T-helper 1 cell treated with Interleukin-12 subunit alpha and Interleukin-12 subunit beta and Interleukin-4 antibody, amounts not matched to agents 30 ng/mL and 1 ng/mL, for 36 hours (primary cell): Measurements from ENCODE around the gene GPR157. TPM values are rescaled to one million over a fixed set of nuclear protein-coding genes. Genes with fewer than 3 reads are reported as not detected.
"Not testable (repeated sequence)": the region's sequence is repeated elsewhere in the genome, so short reads cannot be mapped to it uniquely, and the experiment has no call there.

Source experiments
- intact Hi-C: fragments of 100-400 bp; cut with micrococcal nuclease; formaldehyde crosslinking; loops from one replicate; pipeline ENCODE4 v1.15.1; 2024
- total RNA-seq: library from RNA; stranded (reverse); gene quantifications from 2 replicates; pipeline ENCODE4 v1.2.3, GENCODE V29; 2022

The GPR157 gene
- total RNA-seq, 1 donor from 2014 or later: 1.6 TPM

DNA sequence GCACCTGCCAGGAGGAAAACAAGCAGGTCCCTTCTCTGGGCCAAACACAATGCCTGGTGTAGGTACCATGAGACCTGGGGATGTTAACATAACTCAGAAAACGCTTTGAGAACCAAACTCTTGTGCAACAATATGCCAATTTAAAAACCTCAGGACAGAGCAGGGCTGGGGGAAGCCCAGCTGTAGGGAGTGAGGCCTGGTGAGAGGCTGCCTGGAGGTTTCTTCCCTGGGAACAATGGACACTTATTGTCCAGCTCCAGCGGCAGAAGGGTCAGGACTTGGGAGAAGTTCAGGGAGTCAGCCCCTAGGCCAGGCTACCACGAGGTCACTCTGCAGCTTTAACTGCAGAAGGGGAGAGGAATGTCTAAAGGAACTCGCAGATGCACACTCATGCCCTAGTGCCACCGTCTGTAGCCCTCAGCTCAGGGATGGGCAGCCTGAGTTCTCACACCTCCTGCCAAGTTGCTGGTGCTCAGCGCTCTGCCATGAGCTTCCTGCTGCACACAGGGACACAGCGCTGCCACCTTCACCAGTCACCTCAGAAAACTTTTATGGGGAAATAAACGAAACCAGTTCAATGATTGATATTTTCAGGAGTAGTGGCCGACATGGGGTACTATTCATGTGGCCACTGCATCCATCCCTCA is 8.5 kb downstream of the GPR157 start:
- intact Hi-C loops: no loop called here

GRCh38 chr1:9119745-9120144 is 9.2 kb downstream of the GPR157 start:
- intact Hi-C loops: no loop called here

DNA sequence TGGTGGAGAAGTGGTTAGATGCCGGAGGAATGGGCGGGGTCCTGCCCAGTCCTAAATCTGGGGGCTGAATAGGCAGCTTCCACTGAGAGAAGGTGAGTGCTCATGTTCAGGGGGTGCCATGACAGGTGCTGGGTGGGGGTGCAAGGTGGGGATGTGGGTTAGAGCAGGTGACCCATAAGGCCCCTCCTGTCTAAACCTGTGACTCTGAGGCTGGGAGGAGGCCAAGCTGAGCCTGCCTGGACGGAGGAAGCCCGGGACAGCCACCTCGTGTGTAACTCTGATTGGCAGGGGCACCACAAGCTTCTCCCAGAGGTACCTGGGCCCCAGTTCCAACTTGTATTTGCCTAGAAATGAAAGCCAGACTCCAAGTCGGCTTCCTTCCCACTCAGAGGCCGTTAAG is 10.7 kb downstream of the GPR157 start:
- intact Hi-C loops: no loop called here

DNA sequence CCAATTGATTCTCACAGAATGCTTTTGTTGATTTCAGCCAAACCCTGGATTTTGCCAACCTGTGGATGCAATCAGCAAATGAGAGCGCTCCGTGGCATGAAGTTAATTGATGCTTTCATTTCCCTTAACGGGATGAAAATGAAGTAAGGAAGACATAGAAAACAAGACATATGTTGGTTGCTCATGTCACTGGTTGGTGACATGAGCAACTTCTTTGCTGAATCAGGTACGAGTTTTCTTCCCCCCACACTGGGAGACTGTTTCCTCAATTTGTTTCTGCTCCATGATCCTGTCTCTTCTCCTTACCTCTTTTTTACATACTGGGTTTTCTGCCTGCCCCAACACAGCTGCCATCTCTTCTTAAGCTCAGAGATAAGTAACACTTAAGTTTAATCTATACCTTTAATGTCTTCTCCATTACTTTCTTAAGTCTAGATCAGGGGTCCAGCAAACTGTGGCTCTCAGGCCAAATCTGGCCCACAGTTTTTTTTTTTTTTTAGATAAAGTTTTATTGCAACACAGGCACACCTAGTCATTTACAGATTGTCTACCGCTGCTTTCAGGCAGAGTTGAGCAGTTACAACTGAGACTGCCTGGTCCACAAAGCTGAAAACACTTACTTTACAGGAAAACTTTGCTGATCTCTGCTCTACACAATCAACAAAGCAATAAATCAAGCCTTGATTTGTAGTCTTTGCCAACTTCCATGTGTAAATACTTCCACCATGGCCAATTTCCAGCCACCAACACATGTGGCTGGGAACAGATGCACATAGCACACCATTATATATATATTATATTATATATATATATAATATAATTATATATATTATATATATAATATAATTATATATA is 13.3 kb downstream of the GPR157 start:
- intact Hi-C loops: no loop called here

DNA sequence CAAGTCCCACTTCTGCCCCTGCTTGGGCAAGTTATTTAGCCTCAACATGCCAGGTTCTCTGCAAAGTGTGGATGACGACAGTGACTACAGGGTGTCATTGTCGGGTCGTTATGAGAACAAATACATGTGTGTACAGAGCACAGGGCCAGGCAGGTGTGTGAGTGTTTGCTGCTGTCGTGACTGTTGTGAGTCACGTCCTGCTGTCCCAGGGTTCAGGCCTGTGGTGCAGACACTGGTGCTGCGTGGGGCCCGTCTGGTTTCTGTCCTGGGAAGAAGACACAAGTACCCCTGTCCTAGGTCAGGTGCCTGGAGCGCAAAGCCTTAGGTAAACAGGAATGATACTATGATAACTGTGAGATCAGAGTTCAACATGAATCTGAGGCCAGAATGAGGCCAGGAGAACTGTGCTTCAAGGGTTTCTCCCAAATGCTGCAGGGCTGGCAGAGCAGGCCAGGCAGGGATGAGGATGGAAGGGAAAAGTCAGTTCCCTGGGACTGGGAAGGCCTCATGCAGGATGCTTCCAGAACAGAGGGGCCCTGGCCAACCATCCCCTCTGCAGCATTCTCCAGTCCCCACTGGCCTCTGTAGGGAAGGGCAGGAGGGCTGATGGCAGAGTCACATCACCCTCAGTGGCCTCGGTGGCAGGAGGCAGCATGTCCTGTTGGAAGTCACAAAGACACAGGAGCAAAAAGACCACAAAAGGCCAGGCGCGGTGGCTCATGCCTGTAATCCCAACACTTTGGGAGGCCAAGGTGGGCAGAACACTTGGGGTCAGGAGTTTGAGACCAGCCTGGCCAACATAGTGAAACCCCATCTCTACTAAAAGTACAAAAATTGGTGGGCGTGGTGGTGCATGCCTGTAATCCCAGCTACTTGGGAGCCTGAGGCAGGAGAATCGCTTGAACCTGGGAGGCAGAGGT is 15.7 kb downstream of the GPR157 start:
- intact Hi-C loops: no loop called here

- intact Hi-C loops: no loop called here
These were observed 16.9 kb downstream of the GPR157 start for GRCh38 chr1:9111957-9112356.

DNA sequence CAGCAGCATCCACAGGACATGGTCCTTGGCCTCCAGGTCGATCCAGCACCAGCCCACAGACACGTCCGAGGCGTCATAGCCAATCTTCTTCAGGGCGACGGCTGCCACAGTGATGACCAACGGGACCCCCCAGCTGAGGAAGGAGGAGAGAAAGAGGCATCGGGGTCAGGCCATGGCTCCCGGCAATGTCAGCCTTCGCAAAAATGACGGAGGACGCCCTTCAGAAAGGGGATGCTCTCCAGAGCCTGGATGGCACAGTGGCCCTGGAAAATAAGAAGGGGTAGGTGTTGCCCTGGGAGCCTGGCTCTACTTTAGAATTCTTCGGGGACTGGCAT is 17.6 kb downstream of the GPR157 start:
- intact Hi-C loops: no loop called here

DNA sequence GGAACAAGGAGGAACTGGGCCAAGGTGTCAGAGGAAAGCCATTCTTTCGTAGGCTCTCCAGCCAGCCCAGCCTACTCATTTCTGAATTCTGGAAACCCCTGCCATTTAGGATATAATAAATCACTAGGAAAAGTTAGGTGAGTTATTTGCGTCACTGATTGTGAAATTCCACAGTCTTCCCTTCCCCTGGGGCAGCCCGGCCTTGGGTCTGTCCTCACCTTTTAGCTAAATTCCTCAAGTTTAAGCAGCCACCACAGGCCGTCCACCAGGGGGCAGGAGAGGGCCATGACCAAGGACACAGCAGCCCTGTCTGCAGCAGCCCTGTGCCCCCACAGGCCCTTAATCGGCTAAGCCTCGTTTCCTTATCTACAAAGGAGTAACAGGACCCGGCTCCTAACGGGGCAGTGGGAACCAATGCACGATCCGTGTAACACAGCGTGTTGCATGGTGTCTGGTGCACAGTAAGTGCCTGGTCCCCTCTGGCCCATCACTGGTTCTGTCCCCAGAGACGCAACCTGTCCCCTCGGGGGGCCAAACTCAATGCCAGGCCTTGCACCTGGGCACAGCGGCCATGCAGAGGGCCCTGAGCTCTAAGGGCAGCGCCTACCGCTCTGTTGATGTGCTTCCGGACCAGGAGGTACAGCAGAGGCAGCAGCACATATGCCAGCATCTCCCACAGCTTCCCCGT is 18.1 kb downstream of the GPR157 start:
- intact Hi-C loops: loop anchor here (1.0 kb wide), 4 partner anchors 31 to 380 kb away; no protein-coding TSS in a partner anchor

DNA sequence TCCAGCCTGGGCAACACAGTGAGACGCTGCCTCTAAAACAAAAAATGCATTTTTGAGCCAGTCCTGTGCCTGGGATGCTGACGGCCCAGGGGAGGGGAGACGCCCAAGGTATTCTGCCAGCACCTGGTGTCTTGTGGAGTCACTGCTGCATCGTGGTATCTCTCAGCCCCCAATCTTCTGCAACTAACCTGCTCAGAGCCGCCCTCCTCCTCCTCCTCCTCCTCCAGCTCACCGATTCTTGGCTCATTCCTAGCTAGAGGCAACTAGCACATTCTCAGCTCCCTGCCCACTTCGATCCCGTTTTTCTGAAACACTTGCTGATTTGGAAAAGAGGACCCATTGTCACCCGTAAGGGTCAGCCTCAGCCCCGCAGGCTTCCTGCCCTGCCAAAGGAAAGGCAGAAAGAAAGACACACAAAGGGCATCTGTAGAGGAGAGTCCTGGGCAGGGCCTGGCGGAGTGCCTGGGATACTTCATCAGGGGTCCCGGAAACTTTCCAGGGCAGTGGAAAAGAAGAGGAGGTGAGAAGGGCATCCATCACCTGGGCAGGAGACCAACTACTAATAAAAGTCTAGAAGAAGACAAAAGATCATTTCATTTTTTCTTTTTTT is 20.7 kb downstream of the GPR157 start:
- intact Hi-C loops: no loop called here

DNA sequence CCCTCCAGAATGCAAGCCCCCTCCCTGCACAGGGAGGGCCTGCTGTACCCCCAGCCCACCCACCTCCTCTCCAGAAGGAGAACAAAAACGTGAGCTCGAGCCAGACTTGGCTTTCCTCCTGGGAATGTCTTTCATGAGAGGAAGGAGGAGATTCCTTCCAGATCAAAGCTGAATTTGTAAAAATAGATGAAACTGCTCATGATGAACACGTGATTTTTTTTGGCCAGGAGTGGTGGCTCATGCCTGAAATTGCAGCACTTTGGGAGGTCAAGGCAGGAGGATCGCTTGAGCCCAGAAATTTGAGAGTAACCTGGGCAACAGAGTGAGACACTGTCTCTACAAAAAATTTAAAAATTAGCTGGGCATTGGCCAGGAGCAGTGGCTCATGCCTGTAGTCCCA is 21.8 kb downstream of the GPR157 start:
- intact Hi-C loops: no loop called here

DNA sequence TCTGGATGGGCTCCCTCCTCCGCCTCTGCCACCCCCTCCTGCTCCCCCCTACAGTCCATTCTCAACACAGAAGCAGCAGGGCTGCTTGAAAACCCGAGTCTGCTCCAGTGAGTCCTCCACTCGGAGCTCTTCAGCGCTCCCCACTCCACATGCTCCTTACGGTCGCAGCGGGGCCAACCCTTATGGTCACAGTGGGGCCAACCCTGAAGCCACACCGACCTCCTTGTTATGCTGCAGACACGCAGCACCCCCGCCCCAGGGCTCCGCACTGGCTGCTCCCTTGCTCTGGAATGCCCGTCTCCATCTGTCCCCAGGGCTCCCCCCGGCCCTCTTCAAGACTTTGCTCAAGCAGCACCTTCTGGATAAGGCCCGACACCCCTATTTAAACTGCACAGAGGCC is 22.6 kb downstream of the GPR157 start:
- intact Hi-C loops: no loop called here

GRCh38 chr1:9105336-9105867 is 23.5 kb downstream of the GPR157 start:
- intact Hi-C loops: no loop called here

DNA sequence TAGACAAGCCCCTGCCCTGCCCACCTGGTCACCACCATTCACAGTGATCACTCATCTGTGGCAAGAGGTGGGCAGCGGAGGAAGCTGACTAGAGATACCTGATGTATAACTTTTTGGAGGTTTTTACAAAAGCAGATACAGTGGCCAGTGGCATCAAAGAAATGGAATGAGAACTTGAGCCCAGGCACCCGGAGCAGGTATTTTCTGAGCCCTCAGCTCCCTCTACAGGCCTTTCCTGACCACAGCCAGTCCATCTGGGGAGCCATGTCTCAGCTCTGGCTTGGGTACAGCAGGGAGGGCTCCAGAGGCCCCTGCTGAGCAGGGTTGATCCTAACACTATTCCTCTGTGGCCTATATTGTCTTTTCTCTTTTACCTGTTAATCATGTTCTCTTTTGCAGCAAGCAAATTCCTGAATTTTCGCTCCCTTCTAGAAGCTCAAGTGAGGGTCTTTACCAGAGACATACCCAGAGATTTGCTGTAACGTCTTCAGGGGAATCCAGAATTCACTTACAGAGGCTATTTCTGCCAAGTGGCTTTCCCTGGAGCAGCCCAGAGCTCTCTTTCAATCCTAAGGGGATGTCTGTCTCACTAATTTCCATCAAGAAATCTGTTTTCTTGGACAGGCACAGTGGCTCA is 27.3 kb downstream of the GPR157 start:
- intact Hi-C loops: loop anchor here (1.0 kb wide), 3 partner anchors 91 to 183 kb away; no protein-coding TSS in a partner anchor

- intact Hi-C loops: loop anchor here (1.0 kb wide), 3 partner anchors 90 to 182 kb away; no protein-coding TSS in a partner anchor
These were observed 28.3 kb downstream of the GPR157 start for GRCh38 chr1:9100471-9101043.

DNA sequence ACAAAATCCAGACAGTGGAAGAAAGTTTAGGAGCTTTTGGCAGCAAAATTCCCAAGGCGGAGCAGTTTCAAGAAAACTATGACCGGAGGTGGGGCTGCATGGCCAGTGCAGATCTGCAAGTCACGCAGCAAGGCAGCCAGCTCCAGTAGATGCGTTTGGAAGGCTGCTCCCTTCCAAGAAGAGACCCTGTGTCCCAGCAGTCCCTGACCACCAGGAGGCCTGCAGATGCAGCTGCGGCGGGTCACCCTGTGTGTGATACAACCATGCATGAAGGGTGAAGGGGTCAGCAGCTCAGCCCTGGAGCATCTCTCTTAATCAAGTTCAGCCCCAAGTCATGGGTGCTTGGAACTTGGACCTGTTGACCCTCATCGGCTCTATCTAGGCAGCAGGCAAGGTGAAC is 29.3 kb downstream of the GPR157 start:
- intact Hi-C loops: no loop called here

- intact Hi-C loops: no loop called here
These were observed 30.8 kb downstream of the GPR157 start for GRCh38 chr1:9097947-9098705.

GRCh38 chr1:9095818-9096217 is 33.1 kb downstream of the GPR157 start:
- intact Hi-C loops: no loop called here

DNA sequence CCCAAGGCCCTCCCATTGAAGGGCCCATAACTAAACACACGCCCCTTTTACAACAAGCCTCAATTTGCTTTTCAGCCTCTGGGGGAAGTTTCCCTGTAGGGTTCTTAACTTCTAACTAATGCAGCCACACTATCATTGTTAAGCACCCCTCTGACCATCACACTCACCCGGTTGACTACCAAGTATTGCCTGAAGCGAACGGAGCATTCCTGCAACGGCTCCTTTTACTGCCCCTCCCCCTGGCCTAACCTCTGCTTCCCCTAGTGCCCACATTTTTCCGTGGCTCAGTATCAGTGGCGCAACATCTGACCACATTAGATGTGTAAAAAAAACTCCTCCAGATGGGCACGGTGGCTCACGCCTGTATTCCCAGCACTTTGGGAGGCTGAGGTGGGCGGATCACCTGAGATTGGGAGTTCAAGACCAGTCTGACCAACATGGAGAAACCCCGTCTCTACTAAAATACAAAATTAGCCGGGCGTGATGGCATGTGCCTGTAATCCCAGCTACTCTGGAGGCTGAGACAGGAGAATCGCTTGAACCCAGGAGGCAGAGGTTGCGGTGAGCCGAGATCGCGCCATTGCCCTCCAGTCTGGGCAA is 34.8 kb downstream of the GPR157 start:
- intact Hi-C loops: not testable (repeated sequence)
